Astrocyte (in vitro differentiated cells and primary cell): ENCODE results near the gene CD34.

Source experiments
- CTCF ChIP-seq: IDR thresholded peaks from 2 replicates; pipeline ENCODE4 v1.5.1; 2011; ENCODE audit warnings: low read depth, mild to moderate bottlenecking, inconsistent platforms, low read length, moderate library complexity; ENCODE audit not compliant: insufficient read depth
- EZH2 ChIP-seq: IDR thresholded peaks from 2 replicates; pipeline ENCODE4 v1.6.1; 2012; ENCODE audit warnings: mild to moderate bottlenecking, low read length, inconsistent platforms; ENCODE audit not compliant: insufficient read depth

- TF ChIP-seq CTCF = no peak
- TF ChIP-seq EZH2 = no peak
Measured at GRCh38 chr1:207854001-207854400, 56.9 kb downstream of the CD34 start.
